GM12878 (cell line): ENCODE results near the gene IL17RC. TPM values are rescaled to one million over a fixed set of nuclear protein-coding genes. Genes with fewer than 3 reads are reported as not detected.
A peak's percentile ranks its signal among the peaks of the same experiment; 100 is the strongest.

Experiments
- ASH2L ChIP-seq: fragments of 300-600, 200-600 bp; sonication (generic); IDR thresholded peaks from 2 replicates; pipeline ENCODE4 v1.6.1; 2017; ENCODE audit warnings: low read depth, mild to moderate bottlenecking, borderline replicate concordance
- BACH1 ChIP-seq: fragments of 450-650 bp; IDR thresholded peaks from 2 replicates; pipeline ENCODE4 v1.6.1; 2017; ENCODE audit warnings: mild to moderate bottlenecking, borderline replicate concordance
- BHLHE40 ChIP-seq, 2 experiments: fragments of 450-650 bp in 1 of 2; IDR thresholded peaks; 2 replicates each; pipeline ENCODE4 v1.6.1; 2011 to 2017; ENCODE audit warnings: low read depth in 2 of 2, borderline replicate concordance in 1 of 2, improper control_type of control experiment in 1 of 2, low read length in 1 of 2, mild to moderate bottlenecking in 1 of 2
- EGR1 ChIP-seq, 2 experiments: IDR thresholded peaks; 1 replicate in 1 of 2; 2 replicates in 1 of 2; pipeline ENCODE4 v1.6.1; 2011 to 2012; ENCODE audit warnings: low read depth in 2 of 2, low read length in 2 of 2, borderline replicate concordance in 1 of 2, mild to moderate bottlenecking in 1 of 2, moderate library complexity in 1 of 2
- HCFC1 ChIP-seq: fragments of 150-350 bp; IDR thresholded peaks from 2 replicates; pipeline ENCODE4 v1.6.1; 2014; ENCODE audit warnings: low read length
- NBN ChIP-seq: fragments of 450-650 bp; IDR thresholded peaks from 2 replicates; pipeline ENCODE4 v1.6.1; 2016
- POLR2AphosphoS2 ChIP-seq: IDR thresholded peaks from 2 replicates; pipeline ENCODE4 v1.6.1; 2011; ENCODE audit warnings: low read depth, mild to moderate bottlenecking, low read length, improper control_type of control experiment, moderate library complexity
- POU2F2 ChIP-seq: IDR thresholded peaks from 3 replicates; pipeline ENCODE4 v1.6.1; 2011; ENCODE audit warnings: low read depth, mild to moderate bottlenecking, low read length, borderline replicate concordance
- RCOR1 ChIP-seq: conservative IDR thresholded peaks from 2 replicates; pipeline ENCODE4 v1.6.1; 2012; ENCODE audit warnings: low read depth, low read length, improper control_type of control experiment
- RUNX3 ChIP-seq: IDR thresholded peaks from 2 replicates; pipeline ENCODE4 v1.6.1; 2012; ENCODE audit warnings: low read length, inconsistent platforms
- ZNF24 ChIP-seq: fragments of 450-650 bp; IDR thresholded peaks from 2 replicates; pipeline ENCODE4 v1.6.1; 2017; ENCODE audit warnings: antibody characterized with exemption, mild to moderate bottlenecking
- ZZZ3 ChIP-seq: IDR thresholded peaks from 2 replicates; pipeline ENCODE4 v1.6.1; 2011; ENCODE audit warnings: low read depth; ENCODE audit not compliant: control insufficient read depth, insufficient read length
- polyA plus RNA-seq, 11 experiments: library from polyadenylated mRNA; depleted of rRNA in 4 of 11; unstranded in 6 of 11; stranded (reverse) in 5 of 11; fragments of >200 nt; fragmentation: Nextera tagmentation in 4 of 11; fragmentation: Illumina TruSeq in 1 of 11; extraction: Ambion mirVana in 4 of 11; extraction: Trizol in 1 of 11; gene quantifications; 1 replicate in 1 of 11; 2 replicates in 10 of 11; pipeline versions ENCODE4 v1.2.1 to v1.2.3, GENCODE V29; 2011 to 2016; ENCODE audit warnings: inconsistent platforms in 2 of 11, missing spikeins in 2 of 11, low read depth in 1 of 11
- total RNA-seq, 4 experiments: library from RNA; depleted of rRNA in 3 of 4; stranded (reverse); fragments of >200 nt in 3 of 4; fragmentation: Illumina TruSeq in 1 of 4; extraction: Trizol in 1 of 4; gene quantifications; 2 replicates each; pipeline versions ENCODE4 v1.2.1 to v1.2.3, GENCODE V29; 2013 to 2021
- TF ChIP-seq, protein P1 (sequence below): fragments of 450-650 bp; IDR thresholded peaks from 2 replicates; pipeline ENCODE4 v1.6.1; 2018; ENCODE audit warnings: mild to moderate bottlenecking, low read depth, moderate library complexity; ENCODE audit not compliant: partially characterized antibody

IL17RC gene
- total and polyA plus RNA-seq, 10 of the 15 experiments (the other 5 are each of a cell fraction or from before 2014, with no cell fraction given): 0.07 to 4.4 (median 0.34) TPM; not detected in 3

DNA sequence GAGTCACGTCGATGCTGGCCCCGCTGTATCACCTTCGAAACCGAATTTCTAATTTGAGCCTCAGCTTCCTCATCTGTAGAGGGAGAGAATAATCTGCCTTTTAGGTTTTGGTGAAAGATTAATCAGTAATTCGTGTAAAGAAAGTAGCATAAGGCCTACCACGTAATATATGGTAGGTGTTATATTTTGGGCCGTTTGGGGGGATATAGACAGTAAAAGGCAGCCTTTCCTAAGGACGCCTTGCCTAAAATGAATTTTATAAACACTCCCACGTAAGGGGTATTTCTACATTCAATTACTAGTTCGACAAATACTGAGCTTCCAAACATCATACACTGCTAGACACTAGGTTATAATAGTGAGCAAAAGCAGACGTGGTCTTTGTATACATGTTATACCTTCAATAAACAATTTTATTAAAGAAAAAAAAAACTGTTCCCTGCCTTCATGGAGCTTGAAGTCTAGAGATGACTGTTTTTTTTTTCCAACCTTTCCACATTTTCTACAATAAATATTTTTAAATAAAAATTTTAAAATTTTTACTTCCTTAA lies 25.8 kb upstream of the IL17RC start (continued):
- TF ChIP-seq, protein P1, sequence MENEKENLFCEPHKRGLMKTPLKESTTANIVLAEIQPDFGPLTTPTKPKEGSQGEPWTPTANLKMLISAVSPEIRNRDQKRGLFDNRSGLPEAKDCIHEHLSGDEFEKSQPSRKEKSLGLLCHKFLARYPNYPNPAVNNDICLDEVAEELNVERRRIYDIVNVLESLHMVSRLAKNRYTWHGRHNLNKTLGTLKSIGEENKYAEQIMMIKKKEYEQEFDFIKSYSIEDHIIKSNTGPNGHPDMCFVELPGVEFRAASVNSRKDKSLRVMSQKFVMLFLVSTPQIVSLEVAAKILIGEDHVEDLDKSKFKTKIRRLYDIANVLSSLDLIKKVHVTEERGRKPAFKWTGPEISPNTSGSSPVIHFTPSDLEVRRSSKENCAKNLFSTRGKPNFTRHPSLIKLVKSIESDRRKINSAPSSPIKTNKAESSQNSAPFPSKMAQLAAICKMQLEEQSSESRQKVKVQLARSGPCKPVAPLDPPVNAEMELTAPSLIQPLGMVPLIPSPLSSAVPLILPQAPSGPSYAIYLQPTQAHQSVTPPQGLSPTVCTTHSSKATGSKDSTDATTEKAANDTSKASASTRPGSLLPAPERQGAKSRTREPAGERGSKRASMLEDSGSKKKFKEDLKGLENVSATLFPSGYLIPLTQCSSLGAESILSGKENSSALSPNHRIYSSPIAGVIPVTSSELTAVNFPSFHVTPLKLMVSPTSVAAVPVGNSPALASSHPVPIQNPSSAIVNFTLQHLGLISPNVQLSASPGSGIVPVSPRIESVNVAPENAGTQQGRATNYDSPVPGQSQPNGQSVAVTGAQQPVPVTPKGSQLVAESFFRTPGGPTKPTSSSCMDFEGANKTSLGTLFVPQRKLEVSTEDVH: peak; percentile 65
- no peak for TF ChIP-seq EGR1 (IDR thresholded peaks at IDR 0.05; ENCODE audit: borderline replicate concordance in 1 of 2, low read depth in 2 of 2, low read length in 2 of 2)
- no peak for TF ChIP-seq BACH1
- TF ChIP-seq RCOR1: 0 out of 2 replicates have a peak, but pooled peaks have one; percentile 36
- no peak for TF ChIP-seq POLR2AphosphoS2
- no peak for TF ChIP-seq ZZZ3
- TF ChIP-seq ASH2L: no peak
- TF ChIP-seq ZNF24: no peak
- 0 out of 3 replicates have a peak, but pooled peaks have one; percentile 4 for TF ChIP-seq POU2F2
- no peak; a peak in 1 of 4 replicates for TF ChIP-seq BHLHE40 (IDR thresholded peaks at IDR 0.05; ENCODE audit: borderline replicate concordance in 1 of 2, low read depth in 2 of 2, low read length in 1 of 2)
- no peak for TF ChIP-seq HCFC1
- no peak for TF ChIP-seq RUNX3
- TF ChIP-seq NBN: 0 out of 2 replicates have a peak, but pooled peaks have one; percentile 13
